ENCODE measurements around the gene DTX1. TPM values are rescaled to one million over a fixed set of nuclear protein-coding genes. Genes with fewer than 3 reads are reported as not detected.

DTX1 gene
- total RNA-seq, 4 donors from 2014 or later, result 17.3 to 38.1 (median 25.4) TPM

- TF ChIP-seq CTCF (IDR thresholded peaks at IDR 0.05) (no peak), POLR2A (IDR thresholded peaks at IDR 0.05) (no peak), EP300 (IDR thresholded peaks at IDR 0.05) (no peak)
- 69 to 73% methylated on average over 12 of the region's 12 CpGs for WGBS, 2 donors
Observed at GRCh38 chr12:113145720-113146551, 89.4 kb downstream of the DTX1 start.

GRCh38 chr12:113146999-113147398 lies 90.5 kb downstream of the DTX1 start:
- TF ChIP-seq EP300 (IDR thresholded peaks at IDR 0.05), result no peak
- no peak for TF ChIP-seq CTCF (IDR thresholded peaks at IDR 0.05)
- no peak for TF ChIP-seq POLR2A (IDR thresholded peaks at IDR 0.05)
- Histone ChIP-seq H3K4me1 (peaks cover 0 to 16% (median 1%) of the 10 kb centered on the region in 4 donors), H3K27me3 (peaks cover 0 to 11% of the 10 kb centered on the region in 2 donors), H3K27ac (no peak overlapping the region), H3K4me3 (no peak overlapping the region), H3K36me3 (no peaks in the 10 kb centered on the region), H3K9me3 (peaks cover 0 to 18% (median 0%) of the 10 kb centered on the region in 4 donors)
- 74 to 75% methylated on average over 2 of the region's 2 CpGs for WGBS, 2 donors
- no peak for DNase-seq (ENCODE audit: low spot score in 2 of 2)

More at GRCh38 chr12:113145720-113146551, 89.4 kb downstream of the DTX1 start:
- H3K4me1 ChIP-seq, result peaks cover 0 to 17% (median 1%) of the 10 kb centered on the region in 4 donors
- peaks cover 0 to 18% (median 0%) of the 10 kb centered on the region in 4 donors for H3K9me3 ChIP-seq
- DNase-seq (ENCODE audit: low spot score in 2 of 2), result no peak
- no peak overlapping the region for H3K27ac ChIP-seq
- no peaks in the 10 kb centered on the region for H3K36me3 ChIP-seq
- H3K27me3 ChIP-seq, result peaks cover 0 to under 1% of the 10 kb centered on the region in 2 donors
- H3K4me3 ChIP-seq, result no peak overlapping the region

Other genes starting within 250 kb of the DTX1 start
- 10 to 100 TPM in 2 of 4 donors, 1 to 10 TPM in 2; 8.2 to 22.8 (median 11.3) TPM for gene OAS1, start 149.8 kb upstream of the DTX1 start, total RNA-seq
- gene OAS3, start 118.3 kb upstream of the DTX1 start, total RNA-seq, result 10 to 100 TPM in 2 of 4 donors, 1 to 10 TPM in 2; 5.7 to 16.5 (median 11.3) TPM
- 10 to 100 TPM in 1 of 4 donors, 1 to 10 TPM in 3; 3.1 to 28.4 (median 6.3) TPM for gene OAS2, start 78.2 kb upstream of the DTX1 start, total RNA-seq
- gene RASAL1, start 79.0 kb downstream of the DTX1 start, total RNA-seq, result 1 to 10 TPM in 3 of 4 donors, under 1 TPM in 1; 0.87 to 5.2 (median 3.3) TPM
- gene CFAP73, start 93.0 kb downstream of the DTX1 start, total RNA-seq, result not detected
- 100 to 1,000 TPM in 1 of 4 donors, 10 to 100 TPM in 3; 49.4 to 105 (median 83.0) TPM for gene DDX54, start 128.7 kb downstream of the DTX1 start, total RNA-seq
- gene RITA1, start 129.0 kb downstream of the DTX1 start, total RNA-seq, result 10 to 100 TPM in 3 of 4 donors, 1 to 10 TPM in 1; 8.3 to 27.5 (median 14.1) TPM
- 10 to 100 TPM; 62.7 to 77.6 (median 69.8) TPM for gene TPCN1, start 164.7 kb downstream of the DTX1 start, total RNA-seq

Measured in tibial nerve (tissue), 4 donors.